ELR (cell line): ENCODE results near the gene IL15.
"Not testable (repeated sequence)": the region's sequence is repeated elsewhere in the genome, so short reads cannot be mapped to it uniquely, and the experiment has no call there.

Experiments used
- DNase-seq: peaks from one replicate; pipeline ENCODE4 v3.0.0-alpha.2; 2015; ENCODE audit warnings: low read depth

The IL15 gene

DNA sequence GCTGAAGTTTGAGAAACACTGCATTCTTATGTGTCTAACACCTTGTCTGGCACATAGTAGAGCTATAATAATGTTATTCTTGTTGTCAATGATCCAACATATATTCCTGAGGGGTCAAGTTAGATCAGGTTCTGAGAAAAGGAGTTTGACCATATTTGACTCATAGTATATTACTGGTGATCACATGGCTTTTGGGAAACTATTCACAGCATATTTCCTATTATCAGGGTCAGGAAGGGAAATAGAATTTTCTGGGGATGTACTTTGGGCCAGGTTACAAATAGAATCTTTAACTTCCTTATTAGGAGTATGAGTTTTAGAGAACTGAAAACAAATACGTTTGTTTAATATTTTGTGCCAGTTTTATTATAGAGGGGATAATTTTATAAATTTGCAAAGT, 11.6 kb downstream of the IL15 start:
- no peak for DNase-seq

DNA sequence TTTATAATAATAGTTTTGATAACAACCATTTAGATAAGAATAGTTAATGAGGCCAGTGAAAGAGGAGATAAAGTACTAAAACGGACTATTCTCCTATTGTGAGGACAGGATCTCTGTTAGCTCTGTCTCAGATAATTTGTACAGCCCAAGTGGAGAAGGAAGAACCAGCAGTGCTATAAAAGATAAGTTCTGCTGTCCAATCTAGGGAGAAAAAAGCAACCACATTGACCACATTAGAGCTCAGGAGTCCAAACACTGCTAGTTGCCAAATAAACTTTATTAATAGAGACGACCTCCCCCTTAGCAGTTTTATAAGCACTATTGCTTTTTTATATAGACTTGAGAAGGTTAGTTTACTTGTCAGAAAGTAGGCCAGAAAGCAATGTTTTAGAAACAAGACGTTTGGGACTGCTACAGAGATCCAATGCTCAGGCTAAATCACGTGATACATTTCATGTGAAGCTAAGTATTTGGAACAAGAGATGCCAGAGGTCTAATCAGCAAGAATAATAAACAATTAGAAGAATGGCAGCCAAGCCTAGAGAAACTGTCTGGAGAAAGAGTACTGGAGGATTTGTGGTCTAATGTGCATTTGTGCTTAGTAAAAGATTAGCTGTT, 15.9 kb downstream of the IL15 start:
- no peak for DNase-seq

DNA sequence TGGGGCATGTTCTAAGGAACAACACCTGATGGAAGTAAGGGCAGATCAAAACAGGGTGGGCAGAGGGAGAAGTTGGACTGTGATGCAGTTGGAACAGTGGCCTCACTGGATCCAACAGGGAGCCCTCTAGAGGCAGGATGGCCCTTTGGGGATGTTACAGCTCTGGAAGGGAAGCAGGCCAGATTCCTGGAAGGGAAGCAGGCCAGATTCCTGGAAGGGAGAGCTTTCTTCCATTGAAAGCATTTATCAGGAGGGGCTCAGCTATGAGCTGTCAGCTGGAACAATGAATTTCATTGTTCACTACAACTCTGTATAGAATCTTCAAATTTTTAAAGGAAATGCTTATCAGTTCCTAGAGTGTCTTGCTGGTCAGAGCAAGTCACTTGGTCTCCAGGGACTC, 17.7 kb downstream of the IL15 start:
- peak; percentile 46 for DNase-seq

DNA sequence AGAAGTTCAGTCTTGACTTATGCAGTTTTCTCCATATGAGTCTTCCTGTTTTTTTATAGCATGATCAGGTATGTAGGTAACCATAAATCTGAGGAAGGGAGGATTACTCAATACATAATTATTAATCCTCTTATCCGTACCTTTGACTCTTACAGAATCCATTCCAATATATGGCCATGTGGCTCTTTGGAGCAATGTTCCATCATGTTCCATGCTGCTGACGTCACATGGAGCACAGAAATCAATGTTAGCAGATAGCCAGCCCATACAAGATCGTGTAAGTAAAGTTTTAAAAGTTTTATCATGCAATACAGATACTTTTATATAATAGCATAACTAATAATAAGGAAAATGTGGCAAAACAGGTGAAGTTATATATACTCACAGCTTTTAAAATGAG, 19.6 kb downstream of the IL15 start:
- no peak for DNase-seq

DNA sequence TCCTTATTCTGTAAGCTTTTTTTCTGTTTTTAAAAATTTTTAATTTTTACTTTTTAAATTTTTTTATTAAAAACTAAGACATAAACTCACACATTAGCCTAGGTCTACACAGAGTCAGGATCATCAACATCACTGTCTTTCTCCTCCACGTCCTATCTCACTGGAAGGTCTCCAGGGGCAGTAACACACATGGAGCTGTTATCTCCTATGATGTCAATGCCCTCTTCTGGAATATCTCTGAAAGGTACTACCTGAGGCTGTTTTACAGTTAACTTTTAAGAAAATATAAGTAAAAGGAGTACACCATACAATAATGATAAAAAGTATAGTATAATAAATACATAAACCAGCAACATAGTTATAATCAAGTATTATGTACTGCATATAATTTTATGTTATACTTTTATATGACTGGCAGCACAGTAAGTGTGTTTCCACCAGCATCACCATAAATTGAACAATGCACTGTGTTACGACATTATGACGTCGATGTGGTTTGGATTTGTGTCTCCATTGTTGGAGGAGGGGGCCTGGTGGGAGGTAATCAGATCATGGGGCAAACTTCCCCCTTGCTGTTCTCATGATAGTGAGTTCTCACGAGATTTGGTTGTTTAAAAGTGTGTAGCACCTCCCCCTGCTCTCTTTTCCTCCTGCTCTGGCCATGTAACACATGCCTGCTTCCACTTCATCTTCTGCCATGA, 21.3 kb downstream of the IL15 start:
- no peak for DNase-seq

DNA sequence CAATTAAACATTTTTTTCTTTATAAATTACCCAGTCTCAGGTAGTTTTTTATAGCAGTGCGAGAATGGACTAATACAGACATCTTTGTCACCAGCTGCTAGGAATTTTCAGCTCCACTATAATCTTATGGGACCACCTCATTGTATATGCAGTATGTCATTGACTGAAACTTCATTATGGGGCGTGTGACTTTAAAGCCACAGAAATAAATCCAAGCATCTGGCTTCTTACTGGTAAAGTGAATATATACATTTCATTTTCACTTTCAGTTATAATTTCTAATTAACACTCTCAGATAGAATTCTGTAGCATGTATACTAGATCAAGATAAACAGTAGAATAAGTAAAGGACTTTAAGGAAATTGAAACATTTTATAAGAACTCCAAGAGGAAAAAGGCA, 21.9 kb downstream of the IL15 start:
- DNase-seq = no peak

DNA sequence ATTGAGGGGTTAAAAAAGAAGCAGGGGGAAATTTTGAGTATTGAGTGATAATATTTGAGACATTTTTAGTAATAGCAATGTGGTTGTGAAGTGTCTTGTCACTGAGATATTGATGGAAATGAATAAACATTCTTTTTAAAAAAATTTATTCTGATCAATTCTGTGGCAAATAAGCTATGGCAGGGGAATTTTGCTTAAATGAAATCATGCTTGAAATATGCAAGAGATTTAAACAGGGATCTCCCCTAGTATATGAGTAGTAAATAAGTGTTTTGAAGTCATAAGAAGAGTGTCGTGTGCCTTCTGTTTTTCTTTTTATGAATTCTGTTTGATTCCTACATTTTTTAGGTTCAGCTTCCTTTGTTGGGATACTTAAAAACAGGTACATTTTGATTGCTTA, 23.2 kb downstream of the IL15 start:
- no peak for DNase-seq

DNA sequence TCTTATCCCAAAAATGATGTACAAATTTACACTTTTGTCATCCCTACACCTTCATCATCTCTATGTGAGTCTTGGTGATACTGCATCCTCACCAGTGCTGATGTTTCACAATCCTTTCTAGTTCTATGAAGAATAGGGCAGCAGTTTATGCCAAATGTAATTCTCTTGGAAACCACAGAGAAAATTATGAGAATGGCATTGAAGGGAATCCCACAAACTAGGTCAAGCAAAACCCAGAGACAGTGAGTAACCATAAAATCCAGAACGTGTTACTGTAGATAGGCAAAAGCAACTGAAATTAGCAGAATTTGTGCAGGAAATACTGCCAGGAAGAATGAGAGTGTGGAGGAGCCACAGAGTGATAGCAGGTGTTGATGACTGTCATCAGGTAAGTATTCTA, 24.5 kb downstream of the IL15 start:
- DNase-seq = no peak

DNA sequence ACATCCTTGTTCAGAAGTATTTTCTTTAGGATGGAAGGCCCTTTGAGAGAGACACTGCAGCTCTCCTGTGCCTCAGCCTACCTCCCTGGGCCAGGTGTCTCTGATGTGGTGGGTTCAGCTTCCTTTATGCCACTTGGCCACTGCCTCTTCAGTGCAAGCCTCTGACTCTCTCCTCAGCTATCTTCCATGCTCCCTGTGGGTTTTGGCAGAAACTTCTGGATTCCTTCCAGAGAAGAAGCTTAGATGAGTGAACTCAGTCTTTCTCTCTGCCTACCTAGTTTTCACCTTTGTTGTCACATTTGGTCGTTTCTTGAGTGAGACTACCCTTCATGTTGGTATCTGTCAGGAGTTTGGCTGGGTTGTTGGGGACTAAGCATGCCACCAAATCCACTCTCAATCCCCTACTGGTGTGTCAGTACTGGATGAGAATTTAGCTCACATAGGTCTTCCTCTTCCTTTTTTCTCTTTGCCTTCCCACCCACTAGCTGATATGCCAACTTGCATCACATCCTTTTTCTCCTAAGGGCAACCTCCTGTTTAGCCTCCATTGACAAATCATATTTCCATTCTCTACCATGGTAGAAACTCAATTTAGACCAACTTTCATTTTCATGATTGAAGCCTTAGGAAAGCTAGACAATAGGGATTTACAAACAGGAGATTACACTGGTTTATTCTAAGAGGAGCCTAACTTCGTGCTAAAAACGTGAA, 32.0 kb downstream of the IL15 start:
- DNase-seq = no peak

DNA sequence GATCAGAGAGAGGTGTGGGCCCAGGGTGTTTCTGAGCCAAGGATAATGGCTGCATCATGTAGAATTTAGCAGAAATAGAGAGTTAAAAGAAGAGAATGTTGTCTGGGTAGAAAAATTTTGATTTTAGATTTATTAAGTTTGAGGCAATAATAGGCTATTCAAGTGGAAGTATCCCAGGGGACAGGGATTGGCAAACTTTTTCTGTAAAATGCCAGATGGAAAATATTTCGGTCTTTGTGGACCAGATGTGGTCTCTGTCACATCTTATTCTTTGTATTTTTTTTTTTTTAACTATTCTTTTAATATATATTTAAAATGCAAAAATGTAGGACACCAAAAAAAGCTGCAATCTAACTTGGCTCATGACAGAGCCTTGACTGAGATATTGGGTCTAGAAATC, 33.1 kb downstream of the IL15 start:
- DNase-seq = no peak

DNA sequence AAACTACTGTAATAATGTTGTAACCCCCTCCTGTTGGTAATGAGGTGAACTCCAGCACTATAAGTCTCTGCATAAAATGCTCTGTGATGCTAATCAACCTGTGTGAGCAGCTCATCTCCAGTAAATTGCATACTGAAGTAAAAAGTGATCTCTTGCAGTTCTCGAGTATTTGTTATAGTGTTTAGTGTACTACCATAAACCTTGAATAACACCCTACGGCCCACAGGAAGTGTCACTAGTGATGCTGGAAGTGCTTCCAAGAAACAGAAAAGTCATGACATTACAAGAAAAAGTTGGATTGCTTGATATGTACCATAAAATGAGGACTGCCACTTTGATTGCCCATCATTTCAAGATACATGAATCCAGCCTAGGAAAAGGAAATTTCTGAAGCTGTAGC, 39.0 kb downstream of the IL15 start:
- DNase-seq = no peak

DNA sequence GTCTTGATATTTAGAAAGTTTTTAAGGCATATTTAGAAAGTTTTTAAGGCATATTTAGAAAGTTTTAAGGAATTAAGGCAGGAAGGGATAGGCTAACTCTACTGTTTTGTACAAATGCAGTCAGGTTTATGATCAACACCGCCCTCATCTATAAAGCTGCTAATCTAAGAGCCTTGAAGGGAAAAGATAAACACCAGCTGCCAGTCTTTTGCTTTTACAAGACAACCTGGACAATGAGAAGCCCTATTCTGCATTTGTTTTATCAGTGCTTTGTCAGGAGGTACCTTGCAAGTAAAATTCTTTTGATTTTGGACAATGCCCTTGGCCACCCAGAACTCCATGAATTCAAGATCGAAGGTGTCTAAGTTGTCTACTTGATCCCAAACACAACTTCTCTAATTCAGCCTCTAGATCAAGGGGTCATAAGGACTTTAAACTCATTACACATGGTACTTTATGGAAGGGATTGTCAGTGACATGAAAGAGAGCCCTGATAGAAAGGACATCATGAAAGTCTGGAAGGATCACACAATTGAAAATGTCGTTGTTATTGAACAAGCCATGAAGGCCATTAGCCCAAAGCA, 39.8 kb downstream of the IL15 start:
- DNase-seq = no peak

DNA sequence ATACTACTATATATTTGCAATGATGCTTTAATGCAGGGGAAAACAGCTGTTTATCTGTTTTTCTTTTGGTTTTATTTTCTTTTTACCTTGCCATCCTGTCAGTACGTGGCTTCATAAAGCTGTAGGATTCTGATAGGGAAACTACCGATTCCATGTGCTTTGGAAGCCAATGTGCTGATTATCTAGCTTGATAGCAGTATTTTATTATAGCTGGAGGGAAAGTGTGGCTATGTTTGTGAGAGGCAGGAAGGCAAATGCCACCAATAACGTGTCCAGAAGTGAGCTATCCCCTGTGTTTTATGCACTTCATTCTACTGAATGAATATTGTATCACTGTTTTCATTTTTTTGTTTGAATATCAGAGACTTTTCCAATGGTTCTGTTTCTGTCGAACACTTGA, 43.7 kb downstream of the IL15 start:
- DNase-seq = no peak

DNA sequence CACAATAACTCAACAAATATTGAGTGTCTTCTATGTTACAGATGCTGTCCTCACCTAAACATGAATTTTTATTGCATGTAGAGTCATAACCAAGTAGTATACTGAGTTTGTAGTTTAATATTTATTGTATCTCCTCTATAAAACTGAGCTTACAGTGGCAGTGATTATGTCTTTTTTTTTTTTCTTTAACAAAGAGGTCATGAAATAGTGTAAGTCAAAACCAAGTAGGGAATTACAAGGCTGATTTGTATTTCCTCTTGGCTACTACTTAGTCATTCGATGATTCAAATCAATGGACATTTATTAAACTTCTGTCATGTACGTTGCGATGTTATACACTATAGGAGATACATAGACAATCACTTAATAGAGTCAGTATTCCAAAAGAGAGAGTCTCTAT, 48.4 kb downstream of the IL15 start:
- DNase-seq = peak; percentile 63

DNA sequence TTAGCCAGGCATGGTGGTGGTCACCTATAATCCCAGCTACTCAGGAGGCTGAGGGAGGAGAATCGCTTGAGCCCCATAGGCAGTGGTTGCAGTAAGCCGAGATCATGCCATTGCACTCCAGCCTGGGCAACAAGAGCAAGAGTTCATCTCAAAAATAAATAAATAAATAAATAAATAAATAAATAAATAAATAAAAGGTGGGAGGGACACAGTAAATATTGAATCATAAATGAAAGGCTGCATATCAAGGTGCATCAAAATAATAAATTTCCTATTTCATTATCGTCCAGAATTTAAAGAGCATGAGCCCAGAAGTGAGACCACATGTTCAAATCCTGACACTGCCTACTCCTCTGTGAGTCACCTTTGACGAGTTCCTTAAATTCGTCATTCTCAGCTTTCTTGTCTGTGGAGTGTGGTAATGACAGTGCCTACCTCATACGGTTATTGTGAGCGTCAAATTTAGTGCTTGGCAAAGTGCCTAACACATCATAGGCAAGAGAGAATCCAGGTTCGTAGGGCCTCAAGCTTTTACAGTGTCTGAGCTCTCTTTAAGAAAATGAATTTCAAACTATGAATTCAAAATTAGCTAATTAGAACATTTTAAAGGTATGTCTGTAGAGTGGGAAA, 49.9 kb downstream of the IL15 start:
- peak; percentile 71 for DNase-seq

DNA sequence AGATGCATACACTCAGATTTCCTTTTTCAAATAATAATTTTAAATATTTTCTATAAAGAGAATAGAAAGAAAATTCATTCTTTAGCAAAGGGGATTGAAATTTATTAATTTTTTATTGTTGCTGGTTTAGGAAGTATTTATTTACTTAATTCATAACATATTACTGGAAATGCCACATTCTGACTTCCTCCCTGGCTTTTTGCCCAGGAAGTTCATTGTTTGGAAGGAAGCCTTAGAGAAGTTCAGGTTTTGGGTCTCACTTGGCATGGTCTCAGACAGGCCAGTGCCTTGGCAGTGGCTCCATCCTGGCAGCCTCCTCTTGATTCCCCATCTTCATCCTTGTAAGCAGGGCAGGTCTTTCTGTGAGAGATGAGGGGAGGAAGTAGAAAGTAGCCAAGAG, 50.5 kb downstream of the IL15 start:
- DNase-seq = no peak

DNA sequence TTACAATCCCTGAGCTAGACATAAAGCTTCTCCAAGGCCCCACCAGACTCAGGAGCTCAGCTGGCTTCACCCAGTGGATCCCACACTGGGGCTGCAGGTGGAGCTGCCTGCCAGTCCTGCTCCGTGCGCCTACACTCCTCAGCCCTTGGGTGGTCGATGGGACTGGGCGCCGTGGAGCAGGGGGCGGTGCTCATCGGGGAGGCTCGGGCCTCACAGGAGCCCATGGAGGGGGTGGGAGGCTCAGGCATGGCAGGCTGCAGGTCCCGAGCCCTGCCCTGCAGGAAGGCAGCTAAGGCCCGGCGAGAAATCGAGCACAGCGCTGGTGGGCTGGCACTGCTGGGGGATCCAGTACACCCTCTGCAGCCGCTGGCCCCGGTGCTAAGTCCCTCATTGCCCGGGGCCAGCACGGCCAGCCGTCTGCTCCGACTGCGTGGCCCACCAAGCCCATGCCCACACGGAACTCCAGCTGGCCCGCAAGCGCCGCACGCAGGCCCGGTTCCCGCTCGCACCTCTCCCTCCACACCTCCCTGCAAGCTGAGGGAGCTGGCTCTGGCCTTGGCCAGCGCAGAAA, 53.4 kb downstream of the IL15 start:
- DNase-seq = not testable (repeated sequence)

DNA sequence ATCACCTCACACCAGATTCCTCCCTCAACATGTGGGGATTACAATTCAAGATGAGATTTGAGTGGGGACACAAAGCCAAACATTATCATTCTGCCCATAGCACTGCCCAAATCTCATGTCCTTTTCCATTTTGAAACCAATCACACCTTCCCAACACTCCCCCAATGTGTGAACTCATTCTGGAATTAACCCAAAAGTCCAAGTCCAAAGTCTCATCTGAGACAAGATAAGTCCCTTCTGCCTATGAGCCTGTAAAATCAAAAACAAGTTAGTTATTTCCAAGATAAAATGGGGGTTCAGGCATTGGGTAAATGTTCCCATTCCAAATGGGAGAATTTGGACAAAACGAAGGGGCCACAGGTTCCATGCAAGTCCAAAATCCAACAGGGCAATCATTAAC, 54.9 kb downstream of the IL15 start:
- DNase-seq = not testable (repeated sequence)

DNA sequence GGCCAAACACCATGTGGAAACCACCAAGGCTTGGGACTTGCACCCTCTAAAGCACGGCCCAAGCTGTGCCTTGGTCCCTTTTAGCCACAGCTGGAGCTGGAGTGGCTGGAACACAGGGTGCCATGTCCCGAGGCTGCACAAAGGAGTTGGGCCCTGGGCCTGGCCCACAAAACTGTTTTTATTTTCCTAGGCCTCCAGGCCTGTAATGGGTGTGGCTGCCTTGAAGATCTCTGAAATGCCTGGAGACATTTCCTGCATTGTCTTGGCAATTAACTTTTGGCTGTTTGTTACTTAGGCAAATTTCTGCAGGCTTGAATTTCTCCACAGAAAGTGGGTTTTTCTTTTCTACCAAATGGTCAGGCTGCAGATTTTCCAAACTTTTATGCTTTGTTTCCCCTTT, 55.7 kb downstream of the IL15 start:
- DNase-seq = no peak

DNA sequence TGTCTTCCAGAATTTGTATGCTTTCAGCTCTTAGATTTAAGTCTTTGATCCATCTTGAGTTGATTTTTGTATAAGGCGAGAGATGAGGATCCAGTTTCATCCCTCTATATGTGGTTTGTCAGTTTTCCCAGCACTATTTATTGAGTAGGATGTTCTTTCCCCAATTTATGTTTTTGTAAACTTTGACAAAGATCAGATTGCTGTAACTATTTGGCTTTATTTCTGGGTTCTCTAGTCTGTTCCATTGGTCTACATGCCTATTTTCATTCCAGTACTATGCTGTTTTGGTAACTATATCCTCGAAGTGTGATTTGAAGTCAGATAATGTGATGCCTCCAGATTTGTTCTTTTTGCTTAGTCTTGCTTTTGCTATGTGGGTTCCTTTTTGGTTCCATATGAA, 60.7 kb downstream of the IL15 start:
- DNase-seq = no peak

DNA sequence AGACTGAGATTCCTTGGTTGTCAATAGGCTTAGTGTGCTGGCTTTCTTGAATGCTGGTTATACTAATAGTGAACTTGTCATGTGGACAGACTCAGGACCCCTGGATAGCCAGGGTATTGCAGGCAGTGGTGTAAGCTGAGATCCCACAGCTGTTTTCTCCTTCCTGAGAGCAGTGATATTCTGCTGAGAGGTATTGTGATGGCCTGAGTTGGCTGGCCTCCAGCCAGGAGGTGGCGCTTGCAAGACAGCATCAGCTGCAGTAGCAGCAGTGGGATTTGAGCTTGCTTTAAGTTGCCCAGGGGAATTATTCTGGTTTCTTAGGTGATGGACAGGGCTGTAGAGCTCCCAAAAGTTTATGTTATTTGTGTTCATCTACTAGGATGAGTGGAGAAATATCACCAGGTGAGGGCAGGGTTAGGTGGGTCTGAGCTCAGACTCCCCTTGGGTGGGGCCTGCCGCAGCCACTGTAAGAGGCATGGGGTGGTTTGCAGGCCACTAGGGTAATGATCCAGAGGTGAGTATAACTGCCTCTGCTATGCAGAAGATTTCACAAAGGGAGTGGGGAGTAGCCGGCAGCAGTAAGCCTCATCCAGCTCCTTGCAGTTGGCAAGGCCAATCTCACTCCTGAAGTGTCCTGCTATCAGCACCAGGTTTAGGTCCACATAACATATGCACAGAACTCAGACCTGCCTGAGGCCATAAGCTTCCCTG, 66.2 kb downstream of the IL15 start:
- peak; percentile 5 for DNase-seq

DNA sequence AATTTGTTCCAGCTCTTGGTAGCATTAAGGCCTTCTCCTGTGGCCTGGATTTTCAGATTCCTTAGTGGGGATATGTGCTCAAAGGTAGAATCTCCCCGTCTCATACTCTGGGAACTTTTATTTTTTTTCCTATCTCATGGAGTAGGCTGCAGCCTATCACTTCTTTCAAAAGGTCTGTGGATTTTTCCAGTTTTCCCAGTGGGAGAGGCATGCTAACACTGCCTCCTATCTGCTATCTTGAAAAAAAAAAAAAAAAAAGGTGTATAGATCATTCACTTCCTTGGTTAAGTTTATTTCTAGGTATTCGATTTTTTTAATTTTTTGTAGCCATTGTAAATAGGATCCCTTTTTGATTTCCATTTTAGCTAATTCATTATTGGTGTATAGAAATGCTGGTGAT, 67.1 kb downstream of the IL15 start:
- DNase-seq = no peak
